GM23338 (cell line): ENCODE results near the gene MRPS7. TPM values are rescaled to one million over a fixed set of nuclear protein-coding genes. Genes with fewer than 3 reads are reported as not detected.
"Not testable (repeated sequence)": the region's sequence is repeated elsewhere in the genome, so short reads cannot be mapped to it uniquely, and the experiment has no call there.

Experiments used
- ATAC-seq: fragments of 200-7000 bp; cut with Tn5 transposase; 3 replicates; pipeline ENCODE4 v1.9.1; 2020
- DNase-seq: peaks from one replicate; pipeline ENCODE4 v3.0.0-alpha.2; 2015; ENCODE audit warnings: low spot score
- H2AFZ ChIP-seq: fragments of 200-600 bp; sonication (generic); 2 replicates; pipeline ENCODE4 v1.8.0; 2016; ENCODE audit warnings: antibody characterized with exemption, mild to moderate bottlenecking, moderate library complexity
- H3F3A ChIP-seq: fragments of 200-600 bp; sonication (generic); replicated peaks from 2 replicates; pipeline ENCODE4 v1.8.0; 2017; ENCODE audit warnings: antibody characterized with exemption, mixed run types, low read depth
- H3K27ac ChIP-seq: fragments of 200-600 bp; sonication (generic); 2 replicates; pipeline ENCODE4 v1.6.1; 2016; ENCODE audit warnings: low read depth
- H3K27me3 ChIP-seq: fragments of 200-600 bp; sonication (generic); 2 replicates; pipeline ENCODE4 v1.8.0; 2016; ENCODE audit warnings: mild to moderate bottlenecking, mixed run types, moderate library complexity; ENCODE audit not compliant: insufficient read depth
- H3K36me3 ChIP-seq: fragments of 200-600 bp; sonication (generic); 2 replicates; pipeline ENCODE4 v1.8.0; 2016; ENCODE audit warnings: mild to moderate bottlenecking; ENCODE audit not compliant: insufficient read depth
- H3K4me1 ChIP-seq: fragments of 200-600 bp; sonication (generic); 2 replicates; pipeline ENCODE4 v1.8.0; 2016; ENCODE audit warnings: mild to moderate bottlenecking, moderate library complexity; ENCODE audit not compliant: insufficient read depth
- H3K4me2 ChIP-seq: fragments of 200-600 bp; sonication (generic); 2 replicates; pipeline ENCODE4 v1.7.1; 2017; ENCODE audit warnings: mixed run types
- H3K4me3 ChIP-seq: fragments of 200-600 bp; sonication (generic); 2 replicates; pipeline ENCODE4 v1.6.1; 2016; ENCODE audit warnings: mixed run types
- H3K79me2 ChIP-seq: fragments of 200-600 bp; sonication (generic); replicated peaks from 2 replicates; pipeline ENCODE4 v1.8.0; 2017; ENCODE audit warnings: mild to moderate bottlenecking; ENCODE audit not compliant: insufficient read depth
- H3K9me2 ChIP-seq: fragments of 200-600 bp; sonication (generic); 2 replicates; pipeline ENCODE4 v1.8.0; 2017; ENCODE audit not compliant: insufficient read depth
- H4K20me1 ChIP-seq: fragments of 200-600 bp; sonication (generic); replicated peaks from 2 replicates; pipeline ENCODE4 v1.8.0; 2017; ENCODE audit warnings: mild to moderate bottlenecking; ENCODE audit not compliant: insufficient read depth
- H3K27ac Mint-ChIP-seq: 2 replicates; pipeline ENCODE4 v1.8.0; 2020; ENCODE audit warnings: inconsistent platforms, mild to moderate bottlenecking, moderate library complexity, mixed read lengths
- H3K27me3 Mint-ChIP-seq: 3 replicates; pipeline ENCODE4 v1.8.0; 2022; ENCODE audit warnings: low read depth, mild to moderate bottlenecking, moderate library complexity, mixed read lengths, inconsistent platforms; ENCODE audit not compliant: insufficient read depth, poor library complexity
- H3K36me3 Mint-ChIP-seq: 3 replicates; pipeline ENCODE4 v1.8.0; 2021; ENCODE audit warnings: low read depth, mild to moderate bottlenecking, inconsistent platforms, moderate library complexity, mixed read lengths
- H3K4me1 Mint-ChIP-seq: 3 replicates; pipeline ENCODE4 v1.8.0; 2020; ENCODE audit warnings: mild to moderate bottlenecking, inconsistent platforms, mixed read lengths
- H3K4me3 Mint-ChIP-seq: 3 replicates; pipeline ENCODE4 v1.8.0; 2021; ENCODE audit warnings: moderate library complexity, mild to moderate bottlenecking, inconsistent platforms, mixed read lengths
- H3K9me3 Mint-ChIP-seq: 3 replicates; pipeline ENCODE4 v1.8.0; 2020; ENCODE audit warnings: moderate library complexity, mild to moderate bottlenecking, inconsistent platforms, mixed read lengths
- EZH2 ChIP-seq: fragments of 200-600 bp; sonication (generic); IDR thresholded peaks from one replicate; pipeline ENCODE4 v1.8.0; 2017; ENCODE audit warnings: antibody characterized with exemption, mild to moderate bottlenecking, low read depth; ENCODE audit not compliant: unreplicated experiment
- EZH2phosphoT487 ChIP-seq: fragments of 200-600 bp; sonication (generic); IDR thresholded peaks from one replicate; pipeline ENCODE4 v1.8.1; 2018; ENCODE audit warnings: antibody characterized with exemption; ENCODE audit not compliant: unreplicated experiment
- JUNB ChIP-seq: IDR thresholded peaks from one replicate; pipeline ENCODE4 v1.6.1; 2016; ENCODE audit warnings: antibody characterized with exemption; ENCODE audit not compliant: unreplicated experiment
- NANOG ChIP-seq: IDR thresholded peaks from 2 replicates; pipeline ENCODE4 v1.6.1; 2016; ENCODE audit warnings: antibody characterized with exemption, borderline replicate concordance
- POLR2AphosphoS5 ChIP-seq: IDR thresholded peaks from 2 replicates; pipeline ENCODE4 v1.6.1; 2016; ENCODE audit warnings: antibody characterized with exemption, low read depth
- ZNF114 ChIP-seq: fragments of 250-450 bp; sonication (Bioruptor Pico); IDR thresholded peaks from 2 replicates; pipeline ENCODE4 v1.5.0; 2020; ENCODE audit warnings: mild to moderate bottlenecking, moderate library complexity
- ZNF331 ChIP-seq: fragments of 250-450 bp; sonication (Bioruptor Pico); IDR thresholded peaks from 2 replicates; pipeline ENCODE4 v1.5.0; 2020; ENCODE audit warnings: low read depth, mild to moderate bottlenecking, moderate library complexity
- polyA plus RNA-seq: library from polyadenylated mRNA; unstranded; fragments of >200 nt; fragmentation: Nextera tagmentation; extraction: Ambion mirVana; gene quantifications from 2 replicates; pipeline ENCODE4 v1.2.1, GENCODE V29; 2016
- total RNA-seq: library from RNA; depleted of rRNA; stranded (reverse); fragments of >200 nt; shearing (Covaris generic); gene quantifications from 2 replicates; pipeline ENCODE4 v1.2.3, GENCODE V29; 2014
- TF ChIP-seq, protein P1 (sequence below), 2 experiments: fragments of 200-600 bp in 1 of 2; sonication (generic) in 1 of 2; conservative IDR thresholded peaks; 2 replicates each; pipeline versions ENCODE4 v1.5.1 to v1.6.1; 2016 to 2017; ENCODE audit warnings: antibody characterized with exemption in 2 of 2, low read depth in 2 of 2, mild to moderate bottlenecking in 2 of 2, moderate library complexity in 1 of 2

Gene MRPS7
- total and polyA plus RNA-seq, 2 experiments from 2014 or later = 60.6 to 114 TPM

DNA sequence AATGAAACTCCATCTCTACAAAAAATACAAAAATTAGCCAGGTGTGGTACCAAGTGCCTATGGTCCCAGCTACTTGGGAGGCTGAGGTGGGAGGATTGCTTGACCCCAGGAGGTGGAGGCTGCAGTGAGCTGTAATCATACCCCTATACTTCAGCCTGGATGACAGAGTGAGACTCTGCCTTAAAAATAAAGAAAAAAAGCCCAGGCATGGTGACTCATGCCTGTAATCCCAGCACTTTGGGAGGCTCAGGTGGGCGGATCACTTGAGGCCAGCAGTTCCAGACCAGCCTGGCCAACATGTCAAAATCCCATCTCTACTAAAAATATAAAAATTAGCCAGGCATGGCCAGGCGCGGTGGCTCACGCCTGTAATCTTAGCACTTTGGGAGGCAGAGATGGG, 18.5 kb downstream of the MRPS7 start:
- H3K36me3 ChIP-seq, H3K4me1 ChIP-seq, H3K27ac ChIP-seq, H3K9me3 Mint-ChIP-seq, H3K4me3 Mint-ChIP-seq, H2AFZ ChIP-seq, H3K4me3 ChIP-seq, H3K27me3 Mint-ChIP-seq, H3K4me2 ChIP-seq, DNase-seq, H3K27ac Mint-ChIP-seq, H3K79me2 ChIP-seq, H4K20me1 ChIP-seq, ATAC-seq, H3K9me2 ChIP-seq, H3K27me3 ChIP-seq, H3F3A ChIP-seq, H3K4me1 Mint-ChIP-seq: not testable (repeated sequence)
- H3K36me3 Mint-ChIP-seq = peaks cover 26% of the 10 kb centered on the region

DNA sequence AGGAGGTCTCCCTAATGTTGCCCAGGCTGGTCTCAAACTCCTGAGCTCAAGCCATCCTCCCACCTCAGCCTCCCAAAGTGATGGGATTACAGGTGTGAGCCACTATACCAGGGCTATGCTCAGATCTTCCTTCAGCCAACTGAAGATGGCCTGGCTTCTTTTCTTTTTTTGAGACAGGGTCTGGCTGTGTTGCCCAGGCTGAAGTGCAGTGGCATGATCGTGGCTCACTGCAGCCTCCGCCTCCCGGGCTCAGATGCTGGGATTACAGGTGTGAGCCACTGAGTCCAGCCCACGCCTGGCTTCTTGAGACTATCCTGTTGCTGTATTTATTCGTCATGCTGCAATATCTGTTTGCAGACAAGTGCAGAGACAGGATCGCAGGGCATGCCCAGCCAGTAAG, 23.4 kb downstream of the MRPS7 start:
- no peaks in the 10 kb centered on the region; the same call in 2 of the 3 replicates for H3K9me3 Mint-ChIP-seq
- peaks cover 4% of the 10 kb centered on the region for H3K4me1 Mint-ChIP-seq
- peaks cover 6% of the 10 kb centered on the region for H3K27me3 Mint-ChIP-seq
- DNase-seq (no peak), ATAC-seq (no peak)
- no peak overlapping the region for H3K27ac Mint-ChIP-seq
- H3K4me3 Mint-ChIP-seq = no peak overlapping the region
- peaks cover 31% of the 10 kb centered on the region for H3K36me3 Mint-ChIP-seq
- Histone ChIP-seq H4K20me1 (no peaks in the 10 kb centered on the region), H3F3A (peaks cover 7% of the 10 kb centered on the region; the same call in 1 of the 2 replicates), H3K79me2 (peaks cover 6% of the 10 kb centered on the region), H3K4me1 (peaks cover 5% of the 10 kb centered on the region), H3K27ac (no peak overlapping the region), H2AFZ (no peak overlapping the region), H3K4me3 (no peak overlapping the region), H3K9me2 (no peaks in the 10 kb centered on the region), H3K27me3 (no peaks in the 10 kb centered on the region), H3K4me2 (no peak overlapping the region), H3K36me3 (peaks cover 9% of the 10 kb centered on the region; the same call in 1 of the 2 replicates)
- no peak for TF ChIP-seq JUNB
- no peak for TF ChIP-seq NANOG
- TF ChIP-seq EZH2 = no peak
- TF ChIP-seq ZNF331 (CRISPR knock-in tag) = no peak
- TF ChIP-seq, protein P1, sequence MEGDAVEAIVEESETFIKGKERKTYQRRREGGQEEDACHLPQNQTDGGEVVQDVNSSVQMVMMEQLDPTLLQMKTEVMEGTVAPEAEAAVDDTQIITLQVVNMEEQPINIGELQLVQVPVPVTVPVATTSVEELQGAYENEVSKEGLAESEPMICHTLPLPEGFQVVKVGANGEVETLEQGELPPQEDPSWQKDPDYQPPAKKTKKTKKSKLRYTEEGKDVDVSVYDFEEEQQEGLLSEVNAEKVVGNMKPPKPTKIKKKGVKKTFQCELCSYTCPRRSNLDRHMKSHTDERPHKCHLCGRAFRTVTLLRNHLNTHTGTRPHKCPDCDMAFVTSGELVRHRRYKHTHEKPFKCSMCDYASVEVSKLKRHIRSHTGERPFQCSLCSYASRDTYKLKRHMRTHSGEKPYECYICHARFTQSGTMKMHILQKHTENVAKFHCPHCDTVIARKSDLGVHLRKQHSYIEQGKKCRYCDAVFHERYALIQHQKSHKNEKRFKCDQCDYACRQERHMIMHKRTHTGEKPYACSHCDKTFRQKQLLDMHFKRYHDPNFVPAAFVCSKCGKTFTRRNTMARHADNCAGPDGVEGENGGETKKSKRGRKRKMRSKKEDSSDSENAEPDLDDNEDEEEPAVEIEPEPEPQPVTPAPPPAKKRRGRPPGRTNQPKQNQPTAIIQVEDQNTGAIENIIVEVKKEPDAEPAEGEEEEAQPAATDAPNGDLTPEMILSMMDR (conservative IDR thresholded peaks at IDR 0.05; ENCODE audit: low read depth in 2 of 2) = no peak
- TF ChIP-seq POLR2AphosphoS5 = no peak

DNA sequence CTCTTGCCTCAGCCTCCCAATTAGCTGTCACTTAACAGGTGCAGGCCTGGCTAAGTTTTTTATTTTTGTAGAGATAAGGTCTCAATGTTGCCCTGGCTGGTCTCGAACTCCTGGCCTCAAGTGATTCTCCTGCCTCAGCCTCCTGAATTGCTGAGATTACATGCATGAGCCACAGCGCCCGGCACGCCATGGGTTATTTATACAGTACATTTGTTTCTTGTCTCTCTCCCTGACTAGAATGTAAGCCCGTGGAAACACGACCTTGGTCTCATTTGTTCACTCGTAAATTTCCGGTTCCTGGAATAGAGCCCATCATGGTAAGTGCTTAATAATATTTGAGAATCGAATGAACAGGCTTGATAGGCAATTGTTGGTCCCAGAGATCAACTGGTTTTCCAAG, 25.5 kb downstream of the MRPS7 start:
- no peak for DNase-seq

More for the DNA sequence above, 25.5 kb downstream of the MRPS7 start:
- H3K4me1 ChIP-seq = peaks cover 5% of the 10 kb centered on the region
- peaks cover 7% of the 10 kb centered on the region; the same call in 1 of the 2 replicates for H3F3A ChIP-seq
- TF ChIP-seq EZH2phosphoT487 (no peak), POLR2AphosphoS5 (no peak), JUNB (no peak), NANOG (no peak), EZH2 (no peak), ZNF114 (CRISPR knock-in tag) (no peak)
- TF ChIP-seq, protein P1 (conservative IDR thresholded peaks at IDR 0.05; ENCODE audit: low read depth in 2 of 2) = no peak
- no peaks in the 10 kb centered on the region; the same call in 1 of the 2 replicates for H3K36me3 ChIP-seq
- no peak overlapping the region for H3K27ac ChIP-seq
- H3K4me1 Mint-ChIP-seq = peaks cover 4% of the 10 kb centered on the region
- H3K4me3 Mint-ChIP-seq = peak overlapping the region; percentile 89; the same call in 1 of the 3 replicates
- no peaks in the 10 kb centered on the region for H3K27me3 ChIP-seq
- peaks cover 25% of the 10 kb centered on the region for H3K36me3 Mint-ChIP-seq
- H3K27ac Mint-ChIP-seq = no peak overlapping the region
- ATAC-seq = no peak
- H3K4me3 ChIP-seq = no peak overlapping the region
- H4K20me1 ChIP-seq = no peaks in the 10 kb centered on the region
- H3K9me2 ChIP-seq = no peaks in the 10 kb centered on the region
- H3K79me2 ChIP-seq = peaks cover 6% of the 10 kb centered on the region
- no peak overlapping the region for H2AFZ ChIP-seq
- H3K27me3 Mint-ChIP-seq = peaks cover 6% of the 10 kb centered on the region
- no peak overlapping the region for H3K4me2 ChIP-seq
- no peaks in the 10 kb centered on the region; the same call in 2 of the 3 replicates for H3K9me3 Mint-ChIP-seq
